ENCODE measurements around the gene PIM2. TPM values are rescaled to one million over a fixed set of nuclear protein-coding genes. Genes with fewer than 3 reads are reported as not detected.

Gene PIM2
- total and polyA plus RNA-seq, 9 of the 15 experiments (the other 6 are each of a cell fraction or from before 2014, with no cell fraction given), result 67.6 to 191 (median 108) TPM

DNA sequence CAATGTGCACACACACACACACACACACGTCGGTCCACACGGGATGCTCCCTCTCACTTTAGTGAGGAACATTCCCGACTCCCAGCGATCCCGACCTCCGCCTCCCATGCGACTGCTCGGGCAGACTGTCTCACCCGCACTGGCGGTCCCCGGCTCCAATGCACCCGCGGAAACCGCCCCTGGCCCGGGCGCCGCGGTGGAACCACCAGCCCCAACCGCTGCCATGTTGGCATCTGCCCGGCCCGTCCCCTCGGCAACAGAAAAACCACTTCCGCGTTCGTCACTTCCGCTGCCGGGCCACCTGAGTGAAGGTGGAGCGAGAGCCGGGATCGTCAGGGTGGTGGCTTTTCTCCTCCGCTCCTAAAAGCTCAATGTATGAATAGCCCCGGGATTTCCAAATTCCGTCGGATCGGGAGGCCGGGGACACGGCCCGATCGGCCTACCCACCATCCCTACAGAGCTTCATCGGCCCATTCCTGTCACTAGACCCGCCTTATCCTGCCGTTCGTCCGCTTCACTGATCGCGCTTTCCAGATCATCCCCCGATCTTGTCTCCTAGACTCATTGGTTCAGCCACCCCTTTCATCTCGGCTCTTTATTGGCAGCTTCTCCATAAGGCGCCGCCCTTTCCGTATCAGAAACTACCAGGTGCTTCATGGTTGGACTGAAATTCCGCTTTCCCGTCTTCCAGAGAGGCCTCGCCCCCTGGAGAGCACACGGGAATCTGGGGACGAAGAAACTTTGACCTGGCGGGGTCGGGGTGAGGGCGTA lies 7.2 kb downstream of the PIM2 start, which contains the start of gene SLC35A2 (continued):
- TF ChIP-seq, protein P1, sequence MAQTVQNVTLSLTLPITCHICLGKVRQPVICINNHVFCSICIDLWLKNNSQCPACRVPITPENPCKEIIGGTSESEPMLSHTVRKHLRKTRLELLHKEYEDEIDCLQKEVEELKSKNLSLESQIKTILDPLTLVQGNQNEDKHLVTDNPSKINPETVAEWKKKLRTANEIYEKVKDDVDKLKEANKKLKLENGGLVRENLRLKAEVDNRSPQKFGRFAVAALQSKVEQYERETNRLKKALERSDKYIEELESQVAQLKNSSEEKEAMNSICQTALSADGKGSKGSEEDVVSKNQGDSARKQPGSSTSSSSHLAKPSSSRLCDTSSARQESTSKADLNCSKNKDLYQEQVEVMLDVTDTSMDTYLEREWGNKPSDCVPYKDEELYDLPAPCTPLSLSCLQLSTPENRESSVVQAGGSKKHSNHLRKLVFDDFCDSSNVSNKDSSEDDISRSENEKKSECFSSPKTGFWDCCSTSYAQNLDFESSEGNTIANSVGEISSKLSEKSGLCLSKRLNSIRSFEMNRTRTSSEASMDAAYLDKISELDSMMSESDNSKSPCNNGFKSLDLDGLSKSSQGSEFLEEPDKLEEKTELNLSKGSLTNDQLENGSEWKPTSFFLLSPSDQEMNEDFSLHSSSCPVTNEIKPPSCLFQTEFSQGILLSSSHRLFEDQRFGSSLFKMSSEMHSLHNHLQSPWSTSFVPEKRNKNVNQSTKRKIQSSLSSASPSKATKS (CRISPR knock-in tag; IDR thresholded peaks at IDR 0.05), result peak; percentile 82; the same call in 1 of the 2 replicates
- peak; percentile 21; the same call in 1 of the 2 replicates for TF ChIP-seq TAF7 (tag; IDR thresholded peaks at IDR 0.05)
- no peak for TF ChIP-seq ZFP36 (IDR thresholded peaks at IDR 0.05; ENCODE audit: low read depth, low read length, partially characterized antibody)
- 0 out of 2 replicates have a peak, but pooled peaks have one; percentile 40 for TF ChIP-seq SP1 (CRISPR knock-in tag; IDR thresholded peaks at IDR 0.05)
- no peak for TF ChIP-seq CREBBP (IDR thresholded peaks at IDR 0.05; ENCODE audit: low read depth, low read length)
- TF ChIP-seq PML (IDR thresholded peaks at IDR 0.05; ENCODE audit: low read length), result peak; percentile 70; the same call in 1 of the 2 replicates
- no peak for TF ChIP-seq BCL6 (CRISPR knock-in tag; IDR thresholded peaks at IDR 0.05)
- TF ChIP-seq HSF4 (CRISPR knock-in tag; IDR thresholded peaks at IDR 0.05; ENCODE audit: borderline replicate concordance), result no peak
- TF ChIP-seq MYBL2 (IDR thresholded peaks at IDR 0.05; ENCODE audit: low read depth), result no peak
- no peak for TF ChIP-seq MYBL2 (CRISPR knock-in tag; IDR thresholded peaks at IDR 0.05; ENCODE audit: borderline replicate concordance)
- peak; percentile 99 for TF ChIP-seq POLR2AphosphoS2 (IDR thresholded peaks at IDR 0.05; ENCODE audit: low read length)
- no peak for TF ChIP-seq ZNF609 (CRISPR knock-in tag; IDR thresholded peaks at IDR 0.05; ENCODE audit: borderline replicate concordance)
- 0 out of 2 replicates have a peak, but pooled peaks have one; percentile 60 for TF ChIP-seq HDAC2 (IDR thresholded peaks at IDR 0.05)
- TF ChIP-seq CBFA2T2 (conservative IDR thresholded peaks at IDR 0.05), result no peak
- peak; percentile 29; the same call in 1 of the 2 replicates for TF ChIP-seq SMARCA4 (IDR thresholded peaks at IDR 0.05)
- TF ChIP-seq, protein P2, sequence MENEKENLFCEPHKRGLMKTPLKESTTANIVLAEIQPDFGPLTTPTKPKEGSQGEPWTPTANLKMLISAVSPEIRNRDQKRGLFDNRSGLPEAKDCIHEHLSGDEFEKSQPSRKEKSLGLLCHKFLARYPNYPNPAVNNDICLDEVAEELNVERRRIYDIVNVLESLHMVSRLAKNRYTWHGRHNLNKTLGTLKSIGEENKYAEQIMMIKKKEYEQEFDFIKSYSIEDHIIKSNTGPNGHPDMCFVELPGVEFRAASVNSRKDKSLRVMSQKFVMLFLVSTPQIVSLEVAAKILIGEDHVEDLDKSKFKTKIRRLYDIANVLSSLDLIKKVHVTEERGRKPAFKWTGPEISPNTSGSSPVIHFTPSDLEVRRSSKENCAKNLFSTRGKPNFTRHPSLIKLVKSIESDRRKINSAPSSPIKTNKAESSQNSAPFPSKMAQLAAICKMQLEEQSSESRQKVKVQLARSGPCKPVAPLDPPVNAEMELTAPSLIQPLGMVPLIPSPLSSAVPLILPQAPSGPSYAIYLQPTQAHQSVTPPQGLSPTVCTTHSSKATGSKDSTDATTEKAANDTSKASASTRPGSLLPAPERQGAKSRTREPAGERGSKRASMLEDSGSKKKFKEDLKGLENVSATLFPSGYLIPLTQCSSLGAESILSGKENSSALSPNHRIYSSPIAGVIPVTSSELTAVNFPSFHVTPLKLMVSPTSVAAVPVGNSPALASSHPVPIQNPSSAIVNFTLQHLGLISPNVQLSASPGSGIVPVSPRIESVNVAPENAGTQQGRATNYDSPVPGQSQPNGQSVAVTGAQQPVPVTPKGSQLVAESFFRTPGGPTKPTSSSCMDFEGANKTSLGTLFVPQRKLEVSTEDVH (IDR thresholded peaks at IDR 0.05; ENCODE audit: low read depth, partially characterized antibody), result peak; percentile 91
- 0 out of 2 replicates have a peak, but pooled peaks have one; percentile 10 for TF ChIP-seq TEAD4 (IDR thresholded peaks at IDR 0.05; ENCODE audit: low read length)
- no peak for TF ChIP-seq TEAD4 (CRISPR knock-in tag; IDR thresholded peaks at IDR 0.05; ENCODE audit: borderline replicate concordance)

Data from K562 (cell line).